IPS-18c (cell line): ENCODE measurements around the gene RCN2.
"Not testable (repeated sequence)": the region's sequence is repeated elsewhere in the genome, so short reads cannot be mapped to it uniquely, and the experiment has no call there.

Source experiments
- H3K4me3 ChIP-seq: 2 replicates; pipeline ENCODE4 v1.7.0; 2013; ENCODE audit warnings: low read depth, mild to moderate bottlenecking, low read length, moderate library complexity; ENCODE audit not compliant: insufficient read depth
- H3K9me3 ChIP-seq: one replicate; pipeline ENCODE4 v1.6.1; 2013; ENCODE audit warnings: mild to moderate bottlenecking, low read length, moderate library complexity; ENCODE audit not compliant: control insufficient read depth, insufficient read depth

The RCN2 gene

GRCh38 chr15:76931397-76932134 is at the start of gene RCN2:
Gene RCN2 (plus strand): TSS chr15:76931749. CDS start chr15:76931842, 93 bp downstream.
- Histone ChIP-seq H3K4me3 (peak within 1 kb of the TSS; percentile 93), H3K9me3 (peaks cover 4% of the 10 kb centered on the region)

- no peak overlapping the region for H3K4me3 ChIP-seq
- no peaks in the 10 kb centered on the region for H3K9me3 ChIP-seq
Observed at GRCh38 chr15:76885212-76885611, 46.3 kb upstream of the RCN2 start.

- H3K9me3 ChIP-seq, H3K4me3 ChIP-seq: not testable (repeated sequence)
Observed at GRCh38 chr15:76887280-76888141, 44.0 kb upstream of the RCN2 start.

DNA sequence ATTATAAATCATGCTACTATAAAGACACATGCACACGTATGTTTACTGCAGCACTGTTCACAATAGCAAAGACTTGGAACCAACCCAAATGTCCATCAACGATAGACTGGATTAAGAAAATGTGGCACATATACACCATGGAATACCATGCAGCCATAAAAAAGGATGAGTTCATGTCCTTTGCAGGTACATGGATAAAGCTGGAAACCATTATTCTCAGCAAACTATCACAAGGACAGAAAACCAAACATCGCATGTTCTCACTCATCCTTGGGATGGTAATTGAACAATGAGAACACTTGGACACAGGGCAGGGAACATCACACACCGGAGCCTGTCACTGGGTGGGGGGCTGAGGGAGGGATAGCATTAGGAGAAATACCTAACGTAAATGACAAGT is 38.7 kb upstream of the RCN2 start:
- H3K9me3 ChIP-seq, H3K4me3 ChIP-seq: not testable (repeated sequence)

- H3K4me3 ChIP-seq, result no peak overlapping the region
- peaks cover 2% of the 10 kb centered on the region for H3K9me3 ChIP-seq
Observed at GRCh38 chr15:76894174-76894573, 37.4 kb upstream of the RCN2 start.

GRCh38 chr15:76898102-76898501 is 33.4 kb upstream of the RCN2 start:
- Histone ChIP-seq H3K4me3 (no peak overlapping the region), H3K9me3 (peaks cover 2% of the 10 kb centered on the region)

GRCh38 chr15:76899176-76899930 is 32.2 kb upstream of the RCN2 start:
- not testable (repeated sequence) for H3K9me3 ChIP-seq, H3K4me3 ChIP-seq

DNA sequence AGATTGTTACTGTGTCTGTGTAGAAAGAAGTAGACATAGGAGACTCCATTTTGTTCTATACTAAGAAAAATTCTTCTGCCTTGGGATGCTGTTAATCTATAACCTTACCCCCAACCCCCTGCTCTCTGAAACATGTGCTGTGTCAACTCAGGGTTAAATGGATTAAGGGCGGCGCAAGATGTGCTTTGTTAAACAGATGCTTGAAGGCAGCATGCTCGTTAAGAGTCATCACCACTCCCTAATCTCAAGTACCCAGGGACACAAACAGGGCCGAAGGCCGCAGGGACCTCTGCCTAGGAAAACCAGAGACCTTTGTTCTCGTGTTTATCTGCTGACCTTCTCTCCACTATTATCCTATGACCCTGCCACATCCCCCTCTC is 31.6 kb upstream of the RCN2 start:
- H3K9me3 ChIP-seq, H3K4me3 ChIP-seq: not testable (repeated sequence)

DNA sequence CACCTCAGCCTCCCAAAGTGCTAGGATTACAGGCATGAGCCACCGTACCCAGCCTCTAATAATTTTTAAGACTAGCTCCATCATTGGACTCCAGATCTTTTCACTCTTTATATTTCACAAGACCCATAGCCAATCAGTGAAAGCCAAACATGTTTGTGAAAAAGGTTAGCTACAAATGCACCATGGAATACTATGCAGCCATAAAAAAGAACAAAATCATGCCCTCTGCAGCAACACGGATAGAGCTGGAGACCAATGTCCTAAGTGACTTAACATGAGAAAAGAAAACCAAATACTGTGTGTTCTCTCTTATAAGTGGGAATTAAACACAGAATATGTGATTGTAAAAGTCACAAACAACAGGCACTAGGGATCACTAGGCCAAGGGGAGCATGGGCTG is 29.6 kb upstream of the RCN2 start:
- Histone ChIP-seq H3K4me3 (no peak overlapping the region), H3K9me3 (peaks cover 2% of the 10 kb centered on the region)

DNA sequence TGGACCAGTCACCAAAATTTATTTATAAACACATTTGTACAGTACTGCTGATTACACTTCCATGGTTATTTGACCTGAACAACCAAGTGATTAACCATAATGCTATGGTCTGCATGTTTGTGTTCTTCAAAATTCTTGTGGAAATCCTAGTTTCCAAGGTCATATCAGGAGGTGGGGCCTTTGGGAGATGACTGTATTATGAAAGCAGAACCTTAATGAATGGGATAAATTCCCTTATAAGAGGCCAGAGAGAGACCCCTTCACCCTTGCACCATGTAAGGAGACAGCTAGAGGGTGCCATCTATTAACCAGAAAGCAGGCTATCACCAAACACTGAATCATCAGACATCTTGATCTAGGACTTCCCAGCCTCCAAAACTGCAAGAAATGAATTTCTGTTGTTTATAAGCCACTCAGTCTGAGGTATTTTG is 28.3 kb upstream of the RCN2 start:
- no peak overlapping the region for H3K4me3 ChIP-seq
- peaks cover 2% of the 10 kb centered on the region for H3K9me3 ChIP-seq

DNA sequence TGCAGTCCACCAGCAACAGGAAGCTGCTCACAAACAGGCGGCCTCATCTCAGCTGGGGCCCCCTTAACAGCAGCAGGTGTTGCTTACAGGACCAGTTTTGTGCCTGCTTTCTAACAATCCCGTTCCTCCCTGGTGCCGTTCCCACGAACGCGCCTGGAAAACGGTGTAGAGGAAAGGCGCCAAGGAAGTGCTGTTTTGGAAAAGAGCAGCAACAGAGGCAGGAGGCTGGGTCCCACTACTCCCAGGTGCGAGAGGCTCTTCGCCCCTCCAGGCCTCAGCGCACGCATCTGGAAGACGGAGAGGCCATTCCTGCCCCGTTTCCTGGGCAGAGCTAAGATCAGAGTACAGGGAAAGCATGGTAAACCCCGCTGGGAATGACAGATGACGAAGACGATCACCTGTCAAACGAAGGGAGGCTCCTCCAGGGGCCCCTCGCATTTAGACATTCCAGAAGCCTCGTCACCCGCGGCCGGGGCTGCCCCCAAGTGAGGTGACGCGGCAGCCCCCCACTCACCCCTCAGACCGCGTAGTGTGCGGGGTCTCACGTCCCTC is 27.0 kb upstream of the RCN2 start:
- Histone ChIP-seq H3K4me3 (peak overlapping the region; percentile 80), H3K9me3 (no peaks in the 10 kb centered on the region)

DNA sequence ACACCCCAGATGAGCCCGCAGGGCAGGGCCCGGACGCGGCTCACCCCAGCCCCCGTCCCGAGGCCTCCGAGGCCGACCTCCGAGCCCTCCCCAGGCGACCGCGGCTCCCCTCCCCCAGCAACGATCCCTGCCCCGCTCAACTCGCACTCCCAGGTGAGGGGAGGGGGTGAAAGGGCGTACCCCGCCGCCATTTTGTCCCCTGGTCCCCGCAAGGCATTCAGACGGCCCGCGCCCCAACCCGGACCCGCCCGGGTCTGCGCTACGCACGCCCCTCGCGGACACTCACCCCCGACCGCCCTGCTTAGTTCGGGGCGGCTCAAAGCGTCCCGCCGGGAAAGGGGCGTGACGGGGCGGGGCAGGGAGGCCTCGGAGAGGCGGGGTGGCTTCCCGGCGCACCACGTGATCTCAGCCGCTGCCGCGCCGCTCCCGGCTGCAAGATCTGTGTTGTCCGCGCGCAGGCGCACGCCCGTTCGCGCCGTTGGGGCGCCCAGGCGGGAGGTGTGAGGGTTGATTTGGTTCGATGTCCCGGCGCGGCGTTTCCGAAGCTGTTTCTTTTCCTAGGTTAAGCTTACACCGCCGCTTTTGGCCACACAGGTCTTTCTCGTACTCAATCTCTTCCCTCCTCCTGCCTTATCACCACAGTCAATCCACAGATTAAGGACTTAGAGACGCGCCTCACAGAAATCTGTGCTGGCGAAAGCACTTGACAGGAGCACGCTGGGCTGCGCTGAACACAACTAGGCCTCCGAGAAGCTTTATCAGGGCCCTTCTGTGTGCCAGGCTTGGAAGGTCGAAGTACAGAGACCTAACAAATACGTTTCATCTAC is 26.3 kb upstream of the RCN2 start, which contains the start of gene SCAPER:
TSS of gene SCAPER (minus strand) at position 328 of the 827 bp plus-strand sequence. CDS start 21,523 bp downstream, outside the sequence.
- peak within 1 kb of the TSS; percentile 80 for H3K4me3 ChIP-seq

DNA sequence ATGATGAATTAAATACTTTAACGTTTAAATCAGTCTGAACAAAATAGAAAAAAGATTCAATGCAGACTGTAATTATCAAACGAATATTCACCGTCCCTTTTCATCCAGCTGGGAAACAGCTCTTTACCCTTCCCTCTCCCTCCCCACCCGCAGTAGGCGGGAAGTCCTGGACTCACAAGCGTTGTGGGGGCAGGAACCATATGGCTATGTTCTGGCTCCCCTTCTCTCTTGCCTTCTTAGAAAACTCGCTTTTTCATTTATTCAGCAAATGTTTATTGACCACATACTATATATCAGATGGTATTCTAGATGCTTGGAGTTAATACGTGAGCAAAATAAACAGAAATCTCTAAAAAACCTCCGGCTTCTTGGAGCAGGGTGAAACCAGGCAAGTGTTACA is 25.7 kb upstream of the RCN2 start:
- H3K9me3 ChIP-seq, result no peaks in the 10 kb centered on the region
- H3K4me3 ChIP-seq, result peak overlapping the region; percentile 80; the same call in 1 of the 2 replicates

More for the DNA sequence above, 26.3 kb upstream of the RCN2 start, which contains the start of gene SCAPER:
- H3K9me3 ChIP-seq, result no peaks in the 10 kb centered on the region

DNA sequence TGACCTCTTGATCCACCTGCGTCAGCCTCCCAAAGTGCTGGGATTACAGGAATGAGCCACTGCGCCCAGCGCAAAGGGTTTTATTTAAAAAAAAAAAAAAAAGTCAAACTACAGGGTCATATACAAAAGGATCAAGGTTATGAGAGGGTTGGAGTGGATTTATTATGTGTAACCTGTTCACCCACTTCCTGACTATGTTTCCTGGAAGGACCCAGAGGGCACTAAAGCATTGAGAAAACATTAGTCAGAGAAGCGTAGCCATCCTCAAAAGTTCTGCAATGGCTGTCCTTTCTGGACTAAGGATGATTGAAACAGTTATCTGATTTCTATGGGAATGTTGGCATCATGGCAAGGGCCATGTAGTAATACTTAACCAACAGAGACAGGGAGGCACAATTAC is 19.1 kb upstream of the RCN2 start:
- Histone ChIP-seq H3K9me3 (no peaks in the 10 kb centered on the region), H3K4me3 (no peak overlapping the region)

- H3K4me3 ChIP-seq, result no peak overlapping the region
- H3K9me3 ChIP-seq, result no peaks in the 10 kb centered on the region
Observed at GRCh38 chr15:76913737-76914136, 17.8 kb upstream of the RCN2 start.

DNA sequence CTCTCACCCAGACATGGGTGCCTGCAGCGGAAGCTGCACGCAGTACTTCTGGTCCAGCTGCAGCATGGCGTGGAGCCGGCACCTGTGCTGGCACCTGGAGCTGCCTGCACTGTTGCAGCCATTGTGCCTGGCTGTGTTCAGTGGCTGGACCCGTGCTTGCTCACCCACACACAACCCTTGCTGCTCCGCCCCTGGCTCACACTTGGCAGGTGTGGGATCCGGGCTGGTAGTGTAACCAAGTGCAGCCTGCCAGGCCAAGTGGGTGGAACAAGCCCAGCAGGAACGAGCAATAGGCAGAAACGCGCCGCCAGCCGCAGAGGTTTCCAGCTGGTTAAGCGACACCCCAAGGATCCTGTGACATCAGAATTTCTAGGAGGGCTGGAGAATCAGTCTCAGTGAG is 15.2 kb upstream of the RCN2 start:
- no peak overlapping the region for H3K4me3 ChIP-seq
- no peaks in the 10 kb centered on the region for H3K9me3 ChIP-seq
